ENCODE results near the gene FSD1L. TPM values are rescaled to one million over a fixed set of nuclear protein-coding genes. Genes with fewer than 3 reads are reported as not detected.

Gene FSD1L
- total and polyA plus RNA-seq, 12 donors = 2.6 to 11.1 (median 6.7) TPM

DNA sequence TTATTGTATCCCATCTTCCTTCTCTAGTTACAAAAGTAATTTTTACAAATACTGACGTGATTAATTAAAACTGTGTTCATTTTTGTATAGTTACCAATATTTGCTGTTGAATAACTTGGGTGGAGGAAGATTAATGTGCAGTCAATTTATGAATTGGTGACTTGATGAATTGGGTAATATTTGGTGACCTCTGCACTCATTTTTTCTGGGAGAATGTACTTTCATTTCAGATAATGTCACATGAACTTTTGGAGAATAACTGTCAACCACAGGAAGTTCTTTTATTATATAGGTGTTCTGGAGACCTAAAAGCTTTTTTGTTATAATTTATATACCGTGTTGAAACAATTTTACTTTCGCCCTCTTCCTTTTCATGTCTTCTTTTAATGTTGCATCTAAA lies 83.7 kb downstream of the FSD1L start:
- intact Hi-C loops (cut with DNase I) = no loop called here
- WGBS, 4 donors = 72 to 79% (median 75%) methylated on average over 3 of the region's 3 CpGs
- TF ChIP-seq, protein P1, sequence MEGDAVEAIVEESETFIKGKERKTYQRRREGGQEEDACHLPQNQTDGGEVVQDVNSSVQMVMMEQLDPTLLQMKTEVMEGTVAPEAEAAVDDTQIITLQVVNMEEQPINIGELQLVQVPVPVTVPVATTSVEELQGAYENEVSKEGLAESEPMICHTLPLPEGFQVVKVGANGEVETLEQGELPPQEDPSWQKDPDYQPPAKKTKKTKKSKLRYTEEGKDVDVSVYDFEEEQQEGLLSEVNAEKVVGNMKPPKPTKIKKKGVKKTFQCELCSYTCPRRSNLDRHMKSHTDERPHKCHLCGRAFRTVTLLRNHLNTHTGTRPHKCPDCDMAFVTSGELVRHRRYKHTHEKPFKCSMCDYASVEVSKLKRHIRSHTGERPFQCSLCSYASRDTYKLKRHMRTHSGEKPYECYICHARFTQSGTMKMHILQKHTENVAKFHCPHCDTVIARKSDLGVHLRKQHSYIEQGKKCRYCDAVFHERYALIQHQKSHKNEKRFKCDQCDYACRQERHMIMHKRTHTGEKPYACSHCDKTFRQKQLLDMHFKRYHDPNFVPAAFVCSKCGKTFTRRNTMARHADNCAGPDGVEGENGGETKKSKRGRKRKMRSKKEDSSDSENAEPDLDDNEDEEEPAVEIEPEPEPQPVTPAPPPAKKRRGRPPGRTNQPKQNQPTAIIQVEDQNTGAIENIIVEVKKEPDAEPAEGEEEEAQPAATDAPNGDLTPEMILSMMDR (IDR thresholded peaks at IDR 0.05) = no peak
- TF ChIP-seq POLR2A (IDR thresholded peaks at IDR 0.05) = no peak
- DNase-seq = no peak
- Histone ChIP-seq H3K9me3 (replicated peaks in 1 of 3) (no peaks in the 10 kb centered on the region), H3K36me3 (replicated peaks in 1 of 2) (no peaks in the 10 kb centered on the region), H3K4me3 (no peak overlapping the region), H3K4me1 (replicated peaks in 1 of 2) (no peaks in the 10 kb centered on the region), H3K27ac (no peak overlapping the region), H3K27me3 (no peaks in the 10 kb centered on the region)

DNA sequence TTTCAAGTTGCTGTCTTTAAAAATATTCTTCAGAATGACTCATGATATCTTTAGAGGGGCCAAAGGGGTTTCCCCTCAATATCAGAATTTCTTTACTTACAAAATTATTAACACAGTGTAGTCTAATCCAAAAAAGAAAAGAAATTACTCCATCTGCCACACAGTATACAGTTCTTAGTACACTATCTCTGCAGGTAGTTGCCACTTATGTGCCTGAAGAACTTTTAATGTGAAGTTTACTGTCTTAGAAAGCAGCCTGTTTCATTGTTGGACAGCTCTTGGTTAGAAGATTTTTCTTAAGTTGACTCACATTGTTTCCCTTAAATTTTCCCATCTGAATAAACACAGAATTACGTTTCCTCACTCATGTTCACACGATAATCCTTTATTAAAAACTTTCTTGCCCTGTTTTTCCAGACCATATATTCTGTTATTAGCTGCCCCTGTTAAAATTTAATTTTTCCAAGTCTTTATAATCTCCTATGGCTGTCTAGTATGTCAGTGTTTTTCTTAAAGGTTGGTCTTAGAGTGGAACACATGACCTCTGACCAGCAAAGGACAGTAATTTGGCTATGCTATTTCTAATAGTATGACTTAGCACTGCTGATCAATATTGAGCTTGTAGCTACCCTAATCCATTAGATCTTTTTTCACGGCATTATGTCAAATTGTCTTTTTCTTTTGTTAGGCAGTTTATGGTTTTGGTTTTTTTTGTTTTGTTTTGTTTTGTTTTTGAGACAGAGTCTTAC lies 88.3 kb downstream of the FSD1L start:
- Histone ChIP-seq H3K36me3 (replicated peaks in 1 of 2) (no peaks in the 10 kb centered on the region), H3K4me3 (no peak overlapping the region), H3K4me1 (replicated peaks in 1 of 2) (no peaks in the 10 kb centered on the region), H3K27ac (no peak overlapping the region), H3K9me3 (replicated peaks in 1 of 3) (peaks cover 0 to 3% (median 0%) of the 10 kb centered on the region in 3 donors), H3K27me3 (no peaks in the 10 kb centered on the region)
- intact Hi-C loops (cut with DNase I) = no loop called here
- 91 to 96% (median 94%) methylated on average over 3 of the region's 3 CpGs for WGBS, 4 donors
- TF ChIP-seq POLR2A (IDR thresholded peaks at IDR 0.05) = no peak
- TF ChIP-seq, protein P1 (IDR thresholded peaks at IDR 0.05) = no peak
- no peak for DNase-seq

DNA sequence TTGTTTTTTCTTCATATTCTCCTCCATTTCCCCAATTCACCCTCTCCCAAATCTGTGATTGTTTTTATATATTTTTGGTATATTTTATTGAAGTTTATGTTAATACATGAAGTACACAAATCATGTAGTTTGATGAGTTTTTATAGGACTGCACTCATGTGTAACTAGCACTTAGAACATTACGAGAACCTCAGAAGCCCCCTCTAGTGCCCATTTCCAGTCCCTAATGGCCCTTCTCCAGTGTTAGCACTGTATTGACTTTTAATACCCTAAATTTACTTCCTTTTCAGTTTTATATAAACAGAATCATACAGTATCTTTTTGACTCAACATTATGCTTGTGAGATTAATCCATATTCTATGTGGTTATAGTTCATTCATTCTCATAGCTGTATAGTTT lies 91.6 kb downstream of the FSD1L start:
- no peak overlapping the region for H3K4me3 ChIP-seq
- TF ChIP-seq, protein P1 (IDR thresholded peaks at IDR 0.05) = no peak
- no peak for TF ChIP-seq POLR2A (IDR thresholded peaks at IDR 0.05)
- H3K27me3 ChIP-seq = no peaks in the 10 kb centered on the region
- 95 to 100% (median 97%) methylated on average over 1 of the region's 1 CpG for WGBS, 4 donors
- DNase-seq = no peak
- H3K27ac ChIP-seq = no peak overlapping the region
- intact Hi-C loops (cut with DNase I) = no loop called here
- H3K36me3 ChIP-seq (replicated peaks in 1 of 2) = no peaks in the 10 kb centered on the region
- H3K9me3 ChIP-seq (replicated peaks in 1 of 3) = peaks cover 0 to 3% (median 0%) of the 10 kb centered on the region in 3 donors
- H3K4me1 ChIP-seq (replicated peaks in 1 of 2) = no peaks in the 10 kb centered on the region

DNA sequence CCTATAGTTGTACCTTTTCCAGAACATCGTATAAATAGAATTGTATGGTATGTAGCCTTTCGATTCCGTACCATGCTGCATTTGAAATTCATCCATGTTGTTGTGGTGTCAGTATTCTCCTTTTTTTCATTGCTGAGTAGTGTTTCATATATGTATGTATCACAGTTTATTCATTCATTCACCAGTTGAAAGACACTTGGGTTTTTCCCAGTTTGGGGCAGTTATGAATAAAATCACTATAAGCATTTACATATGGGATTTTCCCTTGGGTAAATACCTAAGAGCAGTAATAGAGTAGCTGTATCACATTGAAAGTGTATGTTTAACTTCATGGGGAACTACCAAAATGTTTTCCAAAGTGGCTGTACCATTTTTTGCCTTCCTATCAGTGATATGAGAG lies 94.0 kb downstream of the FSD1L start:
- TF ChIP-seq, protein P1 (IDR thresholded peaks at IDR 0.05) = no peak
- TF ChIP-seq POLR2A (IDR thresholded peaks at IDR 0.05) = no peak
- no peak overlapping the region for H3K4me3 ChIP-seq
- H3K4me1 ChIP-seq (replicated peaks in 1 of 2) = no peaks in the 10 kb centered on the region
- intact Hi-C loops (cut with DNase I) = no loop called here
- WGBS, 4 donors = 94 to 97% (median 95%) methylated on average over 3 of the region's 3 CpGs
- DNase-seq = no peak
- peaks cover 0 to 3% (median 0%) of the 10 kb centered on the region in 3 donors for H3K9me3 ChIP-seq (replicated peaks in 1 of 3)
- H3K27ac ChIP-seq = no peak overlapping the region
- H3K27me3 ChIP-seq = no peaks in the 10 kb centered on the region
- H3K36me3 ChIP-seq (replicated peaks in 1 of 2) = no peaks in the 10 kb centered on the region
